ENCODE results near the gene RPP30. TPM values are rescaled to one million over a fixed set of nuclear protein-coding genes. Genes with fewer than 3 reads are reported as not detected.

RPP30 gene
- total RNA-seq, 1 experiment from 2014 or later = 78.7 TPM

Other genes starting within 250 kb of the RPP30 start
- gene HTR7, start 13.9 kb upstream of the RPP30 start, total RNA-seq (2014; rRNA removed; shearing (Covaris generic); ENCODE audit: low replicate concordance) = 6.4 and 7.6 TPM in 2 replicates
- 0.59 TPM in 1 of 2 replicates, not detected in the other for gene ANKRD1, start 49.1 kb downstream of the RPP30 start, total RNA-seq (2014; rRNA removed; shearing (Covaris generic); ENCODE audit: low replicate concordance)